ENCODE measurements around the gene CREB3.

- TF ChIP-seq CTCF (conservative IDR thresholded peaks at IDR 0.05) (no peak), EZH2 (IDR thresholded peaks at IDR 0.05; ENCODE audit: low read depth) (no peak)
Measured at GRCh38 chr9:35748242-35748857, 15.9 kb downstream of the CREB3 start.

Measured in PC-9 (cell line).